ENCODE data around the gene FNDC11. TPM values are rescaled to one million over a fixed set of nuclear protein-coding genes. Genes with fewer than 3 reads are reported as not detected.

Gene FNDC11
- total RNA-seq, 1 experiment from 2014 or later, result 2.5 TPM

DNA sequence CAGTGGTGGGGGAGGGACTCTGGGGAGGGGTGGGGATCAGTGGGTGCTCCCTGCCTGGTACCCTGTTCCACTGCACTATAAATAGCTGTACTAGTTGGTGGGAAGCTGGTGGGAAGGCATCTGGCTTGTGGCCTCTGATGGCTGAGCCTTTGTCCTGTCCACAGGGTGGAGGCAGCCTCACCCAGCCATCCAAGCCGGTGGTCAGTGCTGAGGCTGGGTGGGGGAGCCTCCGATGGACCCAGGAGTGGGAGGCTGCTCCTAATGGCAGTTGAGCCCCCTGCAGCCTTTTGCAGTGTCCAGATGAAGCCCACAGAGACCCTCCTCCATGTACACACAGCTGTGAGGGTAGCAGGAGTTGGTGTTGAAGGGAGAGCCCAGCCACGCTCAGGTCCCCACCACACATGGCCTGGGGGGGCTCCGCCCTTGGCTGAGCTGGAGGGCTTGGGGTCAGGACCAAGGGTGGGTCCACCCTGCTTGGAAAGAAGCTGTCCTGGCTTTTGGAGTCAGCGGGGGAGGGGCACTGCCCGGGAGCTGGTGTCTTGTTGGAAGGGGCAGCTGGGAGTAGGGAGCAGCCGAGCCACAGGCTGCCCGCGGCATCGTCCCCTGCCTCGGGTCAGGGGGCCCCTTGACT lies 30.9 kb upstream of the FNDC11 start:
- H3K9me3 Mint-ChIP-seq, result peaks cover 7 to 13% of the 10 kb centered on the region in 2 experiments; a peak in 4 of 5 replicates
- Histone ChIP-seq H4K91ac (ENCODE audit: insufficient read length, low read depth, low read length) (no peak overlapping the region), H3K56ac (ENCODE audit: insufficient read length, low read depth, low read length) (no peak overlapping the region), H3K4ac (ENCODE audit: low read depth, low read length) (no peak overlapping the region), H2AFZ (ENCODE audit: low read length) (no peak overlapping the region), H3K4me2 (ENCODE audit: insufficient read depth, insufficient read length, low read length) (no peak overlapping the region), H3K4me1 (ENCODE audit: insufficient read depth, low read length) (no peaks in the 10 kb centered on the region; the same call in 1 of the 2 replicates), H3K9ac (ENCODE audit: extremely low read depth, insufficient read length, low read length) (no peak overlapping the region), H4K5ac (ENCODE audit: insufficient read length, low read depth, low read length) (no peak overlapping the region), H2AK5ac (ENCODE audit: insufficient read length, low read length) (no peak overlapping the region), H3K79me1 (ENCODE audit: insufficient read depth, low read depth, low read length, poor library complexity, severe bottlenecking) (peaks cover 4% of the 10 kb centered on the region), H2BK120ac (ENCODE audit: low read depth, low read length, poor library complexity, severe bottlenecking) (no peak overlapping the region), H3K79me2 (ENCODE audit: insufficient read depth, low read length) (no peaks in the 10 kb centered on the region; the same call in 1 of the 2 replicates), H2BK15ac (ENCODE audit: low read depth, low read length) (no peak overlapping the region), H3K27me3 (ENCODE audit: insufficient read depth, low read length) (no peaks in the 10 kb centered on the region), H2BK12ac (ENCODE audit: insufficient read length, low read depth, low read length) (no peak overlapping the region), H4K20me1 (ENCODE audit: control insufficient read depth, insufficient read depth, insufficient read length) (no peaks in the 10 kb centered on the region), H3K14ac (ENCODE audit: insufficient read depth, low read length) (no peak overlapping the region), H3K23ac (ENCODE audit: insufficient read length, low read depth, low read length) (no peak overlapping the region), H3K9me3 (ENCODE audit: control insufficient read depth, low read depth, low read length) (no peaks in the 10 kb centered on the region), H3K27ac (ENCODE audit: insufficient read length, low read depth, low read length) (no peak overlapping the region), H3K18ac (ENCODE audit: insufficient read length, low read depth, low read length) (no peak overlapping the region), H2BK20ac (ENCODE audit: low read depth, low read length, poor library complexity, severe bottlenecking) (no peak overlapping the region), H4K8ac (replicated peaks; ENCODE audit: insufficient read length, low read depth, low read length) (no peak overlapping the region), H2BK5ac (ENCODE audit: insufficient read length, low read length) (no peak overlapping the region), H3T11ph (ENCODE audit: low read length) (no peak overlapping the region), H3K23me2 (ENCODE audit: insufficient read length, low read depth, low read length, poor library complexity, severe bottlenecking) (peaks cover 10% of the 10 kb centered on the region)
- H3K36me3 Mint-ChIP-seq (ENCODE audit: insufficient read depth in 1 of 3, low read depth in 3 of 3), result peaks cover 20 to 37% (median 22%) of the 10 kb centered on the region in 3 experiments; a peak in 6 of 7 replicates
- H3K4me3 Mint-ChIP-seq, result no peak overlapping the region; a peak in 1 of 5 replicates
- no CpG with 5 or more reads among the region's 11 CpGs for WGBS (ENCODE audit: extremely low coverage, insufficient read length, low lambda C conversion rate)
- no peak overlapping the region for H3K27ac Mint-ChIP-seq
- no peak for DNase-seq
- H3K27me3 Mint-ChIP-seq (ENCODE audit: low read depth), result peaks cover 9% of the 10 kb centered on the region
- peaks cover 2 to 22% of the 10 kb centered on the region in 2 experiments; a peak in 3 of 4 replicates for H3K4me1 Mint-ChIP-seq
- TF ChIP-seq, protein P1, sequence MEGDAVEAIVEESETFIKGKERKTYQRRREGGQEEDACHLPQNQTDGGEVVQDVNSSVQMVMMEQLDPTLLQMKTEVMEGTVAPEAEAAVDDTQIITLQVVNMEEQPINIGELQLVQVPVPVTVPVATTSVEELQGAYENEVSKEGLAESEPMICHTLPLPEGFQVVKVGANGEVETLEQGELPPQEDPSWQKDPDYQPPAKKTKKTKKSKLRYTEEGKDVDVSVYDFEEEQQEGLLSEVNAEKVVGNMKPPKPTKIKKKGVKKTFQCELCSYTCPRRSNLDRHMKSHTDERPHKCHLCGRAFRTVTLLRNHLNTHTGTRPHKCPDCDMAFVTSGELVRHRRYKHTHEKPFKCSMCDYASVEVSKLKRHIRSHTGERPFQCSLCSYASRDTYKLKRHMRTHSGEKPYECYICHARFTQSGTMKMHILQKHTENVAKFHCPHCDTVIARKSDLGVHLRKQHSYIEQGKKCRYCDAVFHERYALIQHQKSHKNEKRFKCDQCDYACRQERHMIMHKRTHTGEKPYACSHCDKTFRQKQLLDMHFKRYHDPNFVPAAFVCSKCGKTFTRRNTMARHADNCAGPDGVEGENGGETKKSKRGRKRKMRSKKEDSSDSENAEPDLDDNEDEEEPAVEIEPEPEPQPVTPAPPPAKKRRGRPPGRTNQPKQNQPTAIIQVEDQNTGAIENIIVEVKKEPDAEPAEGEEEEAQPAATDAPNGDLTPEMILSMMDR (conservative IDR thresholded peaks at IDR 0.05), result no peak
